Nasal cavity respiratory epithelium epithelial cell of viscerocranial mucosa (primary cell): Measurements from ENCODE around the gene SUGT1. TPM values are rescaled to one million over a fixed set of nuclear protein-coding genes. Genes with fewer than 3 reads are reported as not detected.

Experiments
- total RNA-seq: library from RNA; depleted of rRNA; stranded (reverse); fragments of >200 nt; gene quantifications from 2 replicates; pipeline ENCODE4 v1.2.3, GENCODE V29; 2014

SUGT1 gene
- 34.2 and 36.2 TPM in 2 replicates for total RNA-seq

GRCh38 chr13:52652196-52652979 lies at the start of gene SUGT1:
Gene SUGT1, plus strand, starts transcription at chr13:52652836. Its CDS starts 85 bp downstream, at chr13:52652921.

GRCh38 chr13:52642131-52642530 lies 10.5 kb upstream of the SUGT1 start, which contains the start of gene HNRNPA1L2:
Gene HNRNPA1L2, plus strand, starts transcription at chr13:52642431. Its CDS starts 62 bp downstream, at chr13:52642493.

GRCh38 chr13:52739468-52740071 lies 86.9 kb downstream of the SUGT1 start, which contains the start of gene CNMD:
Gene CNMD, minus strand, starts transcription at chr13:52739820. Its CDS starts 119 bp downstream, at chr13:52739701.

Other genes with a start within 250 kb of the SUGT1 start
- 14.0 and 24.2 TPM in 2 replicates for gene THSD1, start 246.7 kb upstream of the SUGT1 start, total RNA-seq
- gene VPS36, start 202.2 kb upstream of the SUGT1 start, total RNA-seq = 24.6 and 40.2 TPM in 2 replicates
- 6.8 and 15.3 TPM in 2 replicates for gene CKAP2, start 197.4 kb upstream of the SUGT1 start, total RNA-seq
- gene HNRNPA1L2, start 10.4 kb upstream of the SUGT1 start, total RNA-seq = 4.3 and 4.8 TPM in 2 replicates
- gene CNMD, start 87.0 kb downstream of the SUGT1 start, total RNA-seq = not detected in 2 replicates
- not detected in 2 replicates for gene PCDH8, start 195.8 kb downstream of the SUGT1 start, total RNA-seq